Osteocyte (in vitro differentiated cells): ENCODE data around the gene ADCY4. TPM values are rescaled to one million over a fixed set of nuclear protein-coding genes. Genes with fewer than 3 reads are reported as not detected.
"Not testable (repeated sequence)": the region's sequence is repeated elsewhere in the genome, so short reads cannot be mapped to it uniquely, and the experiment has no call there.

Experiments used
- DNase-seq: peaks from one replicate; pipeline ENCODE4 v3.0.0; 2021; ENCODE audit warnings: mixed read lengths; ENCODE audit not compliant: unreplicated experiment; ENCODE audit errors: extremely low spot score
- H3K27ac Mint-ChIP-seq: one replicate; pipeline ENCODE4 v1.8.0; 2021; ENCODE audit warnings: mild to moderate bottlenecking, mixed read lengths; ENCODE audit not compliant: unreplicated experiment
- H3K27me3 Mint-ChIP-seq: one replicate; pipeline ENCODE4 v1.8.0; 2021; ENCODE audit warnings: mixed read lengths; ENCODE audit not compliant: unreplicated experiment
- H3K36me3 Mint-ChIP-seq: one replicate; pipeline ENCODE4 v1.8.0; 2021; ENCODE audit warnings: mixed read lengths; ENCODE audit not compliant: unreplicated experiment
- H3K4me1 Mint-ChIP-seq: one replicate; pipeline ENCODE4 v1.8.0; 2021; ENCODE audit warnings: mixed read lengths; ENCODE audit not compliant: unreplicated experiment
- H3K4me3 Mint-ChIP-seq: one replicate; pipeline ENCODE4 v1.8.0; 2021; ENCODE audit warnings: mild to moderate bottlenecking, moderate library complexity, mixed read lengths; ENCODE audit not compliant: unreplicated experiment
- H3K9me3 Mint-ChIP-seq: one replicate; pipeline ENCODE4 v1.8.0; 2021; ENCODE audit warnings: mixed read lengths; ENCODE audit not compliant: unreplicated experiment
- CTCF ChIP-seq: fragments of 200-600 bp; sonication (generic); IDR thresholded peaks from 2 replicates; pipeline ENCODE4 v1.5.0; 2021; ENCODE audit warnings: antibody characterized with exemption, mild to moderate bottlenecking, moderate library complexity
- total RNA-seq: library from RNA; stranded (reverse); gene quantifications from 2 replicates; pipeline ENCODE4 v1.2.1, GENCODE V29; 2021

ADCY4 gene
- total RNA-seq, 1 donor from 2014 or later, result 25.3 TPM

DNA sequence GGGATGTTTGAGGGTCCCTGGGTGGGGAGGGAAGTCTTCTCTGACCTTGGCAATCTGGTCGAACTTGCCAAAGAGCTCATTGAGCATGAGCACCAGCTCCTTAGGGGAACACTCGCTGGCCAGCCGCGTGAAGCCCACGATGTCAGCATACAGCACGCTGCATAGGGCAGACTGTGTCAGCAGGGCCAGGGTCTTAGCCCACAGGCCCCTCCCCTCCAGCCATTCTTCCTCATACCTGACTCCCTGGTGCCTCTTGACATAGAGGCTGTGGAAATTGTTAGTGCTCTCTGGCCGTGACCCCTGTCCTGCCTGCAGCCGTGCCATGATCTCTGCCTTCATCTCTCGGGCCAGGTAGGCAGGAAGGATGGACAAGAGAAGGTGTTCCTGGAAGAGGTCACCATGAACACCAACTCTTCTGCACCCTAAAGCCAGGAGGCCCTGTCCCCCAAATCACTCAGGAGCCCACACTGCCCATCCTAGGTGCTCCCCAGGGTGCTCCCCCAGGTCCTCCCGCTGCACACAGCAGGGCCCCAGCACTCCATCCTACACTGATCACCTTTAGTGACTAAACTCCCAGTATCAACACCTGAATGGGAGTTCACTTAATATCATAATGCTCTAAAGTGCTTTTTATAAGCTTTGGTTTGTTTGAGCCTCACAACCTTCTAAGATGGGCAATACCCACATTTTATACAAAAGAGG lies 3.7 kb downstream of the ADCY4 start:
- H3K27me3 Mint-ChIP-seq, result no peaks in the 10 kb centered on the region
- no peak for DNase-seq
- no peak overlapping the region for H3K4me3 Mint-ChIP-seq
- H3K9me3 Mint-ChIP-seq, result no peaks in the 10 kb centered on the region
- H3K27ac Mint-ChIP-seq, result no peak overlapping the region
- no peak for TF ChIP-seq CTCF
- peaks cover 32% of the 10 kb centered on the region for H3K4me1 Mint-ChIP-seq
- no peaks in the 10 kb centered on the region for H3K36me3 Mint-ChIP-seq

- no peak for TF ChIP-seq CTCF
- Mint-ChIP-seq H3K27ac (no peak overlapping the region), H3K36me3 (no peaks in the 10 kb centered on the region), H3K9me3 (no peaks in the 10 kb centered on the region), H3K4me1 (peaks cover 19% of the 10 kb centered on the region), H3K27me3 (no peaks in the 10 kb centered on the region), H3K4me3 (no peak overlapping the region)
- DNase-seq, result no peak
Measured at GRCh38 chr14:24329736-24330135, 5.1 kb downstream of the ADCY4 start.

DNA sequence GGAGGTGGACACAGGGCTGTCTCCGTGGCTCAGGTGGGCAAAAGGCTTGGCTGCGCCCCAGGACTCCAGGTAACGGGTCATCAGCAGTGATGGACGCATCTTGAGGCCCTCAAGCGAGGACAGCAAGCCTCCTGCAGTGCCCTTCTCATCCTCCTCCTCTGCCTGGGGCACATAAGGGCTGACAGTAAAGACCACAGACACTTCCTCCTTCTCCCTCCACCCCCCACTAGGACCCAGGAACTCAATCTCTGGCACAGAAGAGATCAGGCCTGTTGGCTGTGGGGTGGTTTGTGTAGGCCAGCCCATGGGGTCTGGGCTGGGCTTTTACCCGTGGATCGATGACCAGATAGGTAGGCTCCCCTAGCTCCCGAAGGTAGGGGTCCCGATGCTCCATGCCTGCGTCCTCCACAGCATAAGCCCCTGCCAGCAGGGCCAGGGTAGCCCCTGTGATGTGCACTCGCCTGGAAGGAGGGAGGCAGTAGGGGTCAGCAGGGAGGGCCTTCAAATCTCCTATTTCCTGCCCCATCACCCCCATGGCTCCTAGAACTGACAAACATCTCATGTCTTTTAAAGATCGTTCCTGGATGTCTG lies 5.7 kb downstream of the ADCY4 start:
- no peaks in the 10 kb centered on the region for H3K9me3 Mint-ChIP-seq
- DNase-seq, result no peak
- H3K27me3 Mint-ChIP-seq, result no peaks in the 10 kb centered on the region
- H3K36me3 Mint-ChIP-seq, result no peaks in the 10 kb centered on the region
- H3K4me1 Mint-ChIP-seq, result peaks cover 17% of the 10 kb centered on the region
- no peak overlapping the region for H3K4me3 Mint-ChIP-seq
- H3K27ac Mint-ChIP-seq, result no peak overlapping the region
- TF ChIP-seq CTCF, result no peak

GRCh38 chr14:24327914-24328313 lies 7.0 kb downstream of the ADCY4 start:
- not testable (repeated sequence) for H3K27ac Mint-ChIP-seq, H3K27me3 Mint-ChIP-seq, H3K4me1 Mint-ChIP-seq, DNase-seq, H3K4me3 Mint-ChIP-seq, H3K36me3 Mint-ChIP-seq, H3K9me3 Mint-ChIP-seq
- TF ChIP-seq CTCF, result peak; percentile 71

- Mint-ChIP-seq H3K4me1 (peaks cover 4% of the 10 kb centered on the region), H3K27me3 (no peaks in the 10 kb centered on the region), H3K27ac (no peak overlapping the region), H3K4me3 (no peak overlapping the region), H3K36me3 (no peaks in the 10 kb centered on the region), H3K9me3 (no peaks in the 10 kb centered on the region)
- TF ChIP-seq CTCF, result no peak
- no peak for DNase-seq
Measured at GRCh38 chr14:24327303-24327702, 7.6 kb downstream of the ADCY4 start.
